ENCODE data around the gene SAMD4A. TPM values are rescaled to one million over a fixed set of nuclear protein-coding genes. Genes with fewer than 3 reads are reported as not detected.

The SAMD4A gene
- total RNA-seq, 4 donors from 2014 or later = 15.3 to 40.2 (median 22.3) TPM

DNA sequence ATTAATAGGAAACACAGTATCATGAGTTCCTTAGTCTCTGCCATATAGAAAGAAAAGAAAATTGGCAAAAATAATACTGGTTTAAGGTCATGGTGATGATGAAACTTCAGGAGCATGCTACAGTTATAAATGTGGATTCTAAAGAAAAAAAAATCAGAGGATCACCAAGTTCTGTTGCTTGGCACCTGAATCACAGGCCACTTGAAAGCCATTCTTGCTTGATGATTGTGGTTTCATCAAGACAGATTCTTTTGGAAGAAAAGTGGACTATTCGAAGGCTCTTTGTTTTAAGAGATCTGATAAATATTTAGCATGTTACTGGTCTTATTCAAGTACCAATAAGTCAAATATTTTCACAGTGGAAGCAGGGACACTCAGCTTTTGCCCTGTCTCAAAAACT is 148.9 kb downstream of the SAMD4A start:
- Histone ChIP-seq H3K27ac (no peak overlapping the region), H3K9me3 (no peaks in the 10 kb centered on the region), H3K36me3 (no peaks in the 10 kb centered on the region), H3K27me3 (no peaks in the 10 kb centered on the region), H3K4me3 (no peak overlapping the region), H3K4me1 (peaks cover 7 to 30% (median 18%) of the 10 kb centered on the region in 4 donors)
- TF ChIP-seq, protein P1, sequence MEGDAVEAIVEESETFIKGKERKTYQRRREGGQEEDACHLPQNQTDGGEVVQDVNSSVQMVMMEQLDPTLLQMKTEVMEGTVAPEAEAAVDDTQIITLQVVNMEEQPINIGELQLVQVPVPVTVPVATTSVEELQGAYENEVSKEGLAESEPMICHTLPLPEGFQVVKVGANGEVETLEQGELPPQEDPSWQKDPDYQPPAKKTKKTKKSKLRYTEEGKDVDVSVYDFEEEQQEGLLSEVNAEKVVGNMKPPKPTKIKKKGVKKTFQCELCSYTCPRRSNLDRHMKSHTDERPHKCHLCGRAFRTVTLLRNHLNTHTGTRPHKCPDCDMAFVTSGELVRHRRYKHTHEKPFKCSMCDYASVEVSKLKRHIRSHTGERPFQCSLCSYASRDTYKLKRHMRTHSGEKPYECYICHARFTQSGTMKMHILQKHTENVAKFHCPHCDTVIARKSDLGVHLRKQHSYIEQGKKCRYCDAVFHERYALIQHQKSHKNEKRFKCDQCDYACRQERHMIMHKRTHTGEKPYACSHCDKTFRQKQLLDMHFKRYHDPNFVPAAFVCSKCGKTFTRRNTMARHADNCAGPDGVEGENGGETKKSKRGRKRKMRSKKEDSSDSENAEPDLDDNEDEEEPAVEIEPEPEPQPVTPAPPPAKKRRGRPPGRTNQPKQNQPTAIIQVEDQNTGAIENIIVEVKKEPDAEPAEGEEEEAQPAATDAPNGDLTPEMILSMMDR (IDR thresholded peaks at IDR 0.05) = no peak
- TF ChIP-seq POLR2A (IDR thresholded peaks at IDR 0.05) (no peak), POLR2AphosphoS5 (IDR thresholded peaks at IDR 0.05) (no peak), EP300 (IDR thresholded peaks at IDR 0.05; ENCODE audit: low read depth) (no peak)
- 64 to 65% methylated on average over 1 of the region's 1 CpG for WGBS, 2 donors (ENCODE audit: low coverage in 1 of 2)
- in situ Hi-C loops (cut with MboI; ENCODE audit: low pct_ligation_motif_present in 1 of 4, low pct_unique_long_range_greater_than_20kb in 1 of 4, low sequenced_read_pairs in 3 of 4) = no loop called here
- DNase-seq = no peak
- intact Hi-C loops (cut with DNase I; ENCODE audit: low total_unique reads) = no loop called here

DNA sequence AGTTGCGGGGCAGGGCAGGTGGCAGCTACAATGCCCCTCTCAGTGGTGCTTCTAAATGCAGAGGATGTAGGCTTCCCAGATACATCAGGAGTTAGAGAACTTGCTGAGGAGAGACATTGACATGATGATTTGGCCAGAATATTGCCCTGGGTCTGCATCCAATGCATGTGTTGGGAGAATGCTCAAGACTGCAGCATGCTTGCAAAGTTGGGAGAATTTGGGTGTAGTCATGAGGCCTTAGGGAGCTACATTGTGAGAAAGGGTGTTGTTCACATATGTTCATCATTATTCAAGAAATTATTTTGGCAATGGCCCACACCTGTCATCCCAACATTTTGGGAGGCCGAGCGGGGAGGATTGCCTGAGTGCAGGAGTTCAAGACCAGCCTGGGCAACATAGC is 149.9 kb downstream of the SAMD4A start:
- H3K9me3 ChIP-seq = no peaks in the 10 kb centered on the region
- no peak overlapping the region for H3K4me3 ChIP-seq
- intact Hi-C loops (cut with DNase I; ENCODE audit: low total_unique reads) = no loop called here
- DNase-seq = no peak
- no peak overlapping the region for H3K27ac ChIP-seq
- WGBS, 2 donors (ENCODE audit: low coverage in 1 of 2) = 96 to 97% methylated on average over 3 of the region's 3 CpGs
- no peaks in the 10 kb centered on the region for H3K36me3 ChIP-seq
- peaks cover 7 to 25% (median 15%) of the 10 kb centered on the region in 4 donors for H3K4me1 ChIP-seq
- H3K27me3 ChIP-seq = no peaks in the 10 kb centered on the region
- in situ Hi-C loops (cut with MboI; ENCODE audit: low pct_ligation_motif_present in 1 of 4, low pct_unique_long_range_greater_than_20kb in 1 of 4, low sequenced_read_pairs in 3 of 4) = no loop called here
- TF ChIP-seq POLR2A (IDR thresholded peaks at IDR 0.05) (no peak), EP300 (IDR thresholded peaks at IDR 0.05; ENCODE audit: low read depth) (no peak), POLR2AphosphoS5 (IDR thresholded peaks at IDR 0.05) (no peak)
- TF ChIP-seq, protein P1 (IDR thresholded peaks at IDR 0.05) = no peak

DNA sequence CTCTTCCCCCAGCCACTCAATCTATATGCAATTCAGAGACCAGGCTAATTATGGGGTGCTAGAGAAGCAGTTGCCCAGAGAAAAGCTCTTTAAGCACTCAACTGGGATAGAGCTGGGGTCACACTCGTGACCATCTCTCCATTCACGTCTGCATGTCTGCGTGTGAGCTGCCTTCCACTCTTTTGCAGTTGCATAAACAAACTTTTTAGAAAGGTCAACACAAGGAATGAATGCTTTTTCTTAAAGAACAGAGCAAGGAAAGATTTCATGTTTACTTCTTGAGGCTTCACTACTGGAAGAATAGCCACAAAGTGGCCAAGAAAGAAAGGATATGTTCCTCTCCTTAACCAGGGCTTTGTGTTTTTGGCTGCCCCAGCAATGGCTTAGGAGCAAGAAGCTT is 151.1 kb downstream of the SAMD4A start:
- intact Hi-C loops (cut with DNase I; ENCODE audit: low total_unique reads) = no loop called here
- WGBS, 2 donors (ENCODE audit: low coverage in 1 of 2) = 72 to 77% methylated on average over 3 of the region's 3 CpGs
- H3K27ac ChIP-seq = peak overlapping the region in 3 of 4 donors; percentile 11 to 53 (median 41)
- in situ Hi-C loops (cut with MboI; ENCODE audit: low pct_ligation_motif_present in 1 of 4, low pct_unique_long_range_greater_than_20kb in 1 of 4, low sequenced_read_pairs in 3 of 4) = no loop called here
- H3K27me3 ChIP-seq = no peaks in the 10 kb centered on the region
- no peaks in the 10 kb centered on the region for H3K9me3 ChIP-seq
- DNase-seq = no peak
- H3K36me3 ChIP-seq = no peaks in the 10 kb centered on the region
- TF ChIP-seq POLR2A (IDR thresholded peaks at IDR 0.05) (no peak), EP300 (IDR thresholded peaks at IDR 0.05; ENCODE audit: low read depth) (no peak), POLR2AphosphoS5 (IDR thresholded peaks at IDR 0.05) (no peak)
- TF ChIP-seq, protein P1 (IDR thresholded peaks at IDR 0.05) = no peak
- H3K4me3 ChIP-seq = no peak overlapping the region
- H3K4me1 ChIP-seq = peaks cover 3 to 14% (median 11%) of the 10 kb centered on the region in 4 donors

DNA sequence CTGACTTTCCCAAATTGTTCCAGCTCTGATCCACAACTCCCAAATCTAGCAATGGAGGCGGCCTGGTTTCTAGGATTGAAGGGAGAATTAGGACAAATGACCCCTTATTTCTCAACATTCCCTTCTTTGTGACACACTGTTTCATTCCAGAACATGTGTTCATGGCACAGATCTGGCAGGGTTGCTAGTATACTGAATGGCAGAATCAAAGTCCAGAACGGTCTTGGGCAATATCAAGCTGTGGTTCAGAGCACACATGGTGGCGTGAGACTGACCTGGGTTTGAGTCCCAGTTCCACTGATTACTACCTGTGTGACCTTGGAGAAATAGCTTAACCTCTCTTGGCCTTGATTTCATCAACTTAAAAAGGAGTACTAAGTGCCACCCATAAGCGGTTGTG is 152.5 kb downstream of the SAMD4A start:
- no peaks in the 10 kb centered on the region for H3K9me3 ChIP-seq
- no peaks in the 10 kb centered on the region for H3K27me3 ChIP-seq
- no peak for DNase-seq
- 97% methylated on average over 3 to 4 of the region's 4 CpGs for WGBS, 2 donors (ENCODE audit: low coverage in 1 of 2)
- peaks cover 0 to 10% (median 5%) of the 10 kb centered on the region in 4 donors for H3K4me1 ChIP-seq
- no peaks in the 10 kb centered on the region for H3K36me3 ChIP-seq
- in situ Hi-C loops (cut with MboI; ENCODE audit: low pct_ligation_motif_present in 1 of 4, low pct_unique_long_range_greater_than_20kb in 1 of 4, low sequenced_read_pairs in 3 of 4) = no loop called here
- intact Hi-C loops (cut with DNase I; ENCODE audit: low total_unique reads) = no loop called here
- TF ChIP-seq POLR2A (IDR thresholded peaks at IDR 0.05) (no peak), EP300 (IDR thresholded peaks at IDR 0.05; ENCODE audit: low read depth) (no peak), POLR2AphosphoS5 (IDR thresholded peaks at IDR 0.05) (no peak)
- TF ChIP-seq, protein P1 (IDR thresholded peaks at IDR 0.05) = no peak
- H3K4me3 ChIP-seq = no peak overlapping the region
- H3K27ac ChIP-seq = no peak overlapping the region

All from transverse colon (tissue), 4 donors.